Activated CD4-positive, alpha-beta T cell treated with anti-CD3 and anti-CD28 coated beads for 36 hours (primary cell): ENCODE data around the gene SPAG16. TPM values are rescaled to one million over a fixed set of nuclear protein-coding genes. Genes with fewer than 3 reads are reported as not detected.
"Not testable (repeated sequence)": the region's sequence is repeated elsewhere in the genome, so short reads cannot be mapped to it uniquely, and the experiment has no call there.

Experiments
- ATAC-seq: fragments of 200-7000 bp; cut with Tn5 transposase; one replicate; pipeline ENCODE4 v1.10.0; 2021; ENCODE audit warnings: mild to moderate bottlenecking, moderate library complexity
- CTCF ChIA-PET: fragments of 350-600 bp; sonication (Branson Sonifier 250); formaldehyde crosslinking; loops from one replicate; lab custom pipeline; 2021; ENCODE audit warnings: antibody characterized with exemption; lab: Charles Lee
- POLR2A ChIA-PET: fragments of 350-600 bp; sonication (Branson Sonifier 250); formaldehyde crosslinking; loops from one replicate; lab custom pipeline; 2021; ENCODE audit warnings: antibody characterized with exemption, inconsistent platforms; lab: Charles Lee
- DNase-seq: peaks from one replicate; pipeline ENCODE4 v3.0.0-alpha.2; 2020
- H3K27ac Mint-ChIP-seq: one replicate; pipeline ENCODE4 v1.8.0; 2021; ENCODE audit warnings: mixed read lengths
- H3K27me3 Mint-ChIP-seq: one replicate; pipeline ENCODE4 v1.8.0; 2021; ENCODE audit warnings: mixed read lengths
- H3K36me3 Mint-ChIP-seq: one replicate; pipeline ENCODE4 v1.8.0; 2021; ENCODE audit warnings: low read depth, mixed read lengths
- H3K4me1 Mint-ChIP-seq: one replicate; pipeline ENCODE4 v1.8.0; 2021; ENCODE audit warnings: mixed read lengths
- H3K4me3 Mint-ChIP-seq: one replicate; pipeline ENCODE4 v1.8.0; 2021; ENCODE audit warnings: mild to moderate bottlenecking, moderate library complexity, mixed read lengths
- H3K9me3 Mint-ChIP-seq: one replicate; pipeline ENCODE4 v1.8.0; 2021; ENCODE audit warnings: low read depth, mixed read lengths
- intact Hi-C, 2 experiments: fragments of 100-400 bp; cut with DNase I in 1 of 2; cut with micrococcal nuclease in 1 of 2; formaldehyde crosslinking; loops; one replicate each; pipeline versions ENCODE4 v1.14.2 to v1.15.1; 2022 to 2024; cut with DNase I, micrococcal nuclease
- total RNA-seq, 2 experiments: library from RNA; stranded (reverse); gene quantifications; one replicate each; pipeline ENCODE4 v1.2.3, GENCODE V29; 2021

Gene SPAG16
- total RNA-seq, 2 experiments from 2014 or later, result 10.1 to 10.8 TPM

DNA sequence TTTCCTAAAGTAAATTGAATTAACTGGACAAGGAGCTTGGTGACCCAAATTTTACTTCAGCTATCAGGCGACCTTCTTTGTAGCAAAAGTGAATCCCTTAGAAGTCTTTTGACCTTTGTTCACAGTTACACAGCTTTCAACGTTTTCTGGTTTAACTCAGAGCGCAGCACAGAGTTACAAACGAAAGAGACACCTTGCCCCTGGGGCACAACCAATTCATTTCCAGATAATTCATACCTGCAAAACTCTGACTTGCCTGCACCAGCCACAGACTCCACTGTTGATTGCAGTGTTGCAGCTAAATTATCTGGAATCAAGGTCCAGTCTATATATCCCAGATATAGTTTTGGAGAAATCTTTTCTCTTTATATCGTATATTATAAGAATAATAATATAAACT lies 768.0 kb downstream of the SPAG16 start:
- ChIA-PET POLR2A (no interaction called here), CTCF (interaction anchor here (1.2 kb wide), 1 partner anchor 9 kb away, joined by 5 read pairs; no protein-coding TSS in a partner anchor)
- H3K4me1 Mint-ChIP-seq, result no peaks in the 10 kb centered on the region
- H3K36me3 Mint-ChIP-seq, result no peaks in the 10 kb centered on the region
- no peaks in the 10 kb centered on the region for H3K27me3 Mint-ChIP-seq
- H3K4me3 Mint-ChIP-seq, result no peak overlapping the region
- H3K9me3 Mint-ChIP-seq, result no peaks in the 10 kb centered on the region
- H3K27ac Mint-ChIP-seq, result no peak overlapping the region
- ATAC-seq, result no peak
- no peak for DNase-seq
- intact Hi-C loops, result no loop called here

DNA sequence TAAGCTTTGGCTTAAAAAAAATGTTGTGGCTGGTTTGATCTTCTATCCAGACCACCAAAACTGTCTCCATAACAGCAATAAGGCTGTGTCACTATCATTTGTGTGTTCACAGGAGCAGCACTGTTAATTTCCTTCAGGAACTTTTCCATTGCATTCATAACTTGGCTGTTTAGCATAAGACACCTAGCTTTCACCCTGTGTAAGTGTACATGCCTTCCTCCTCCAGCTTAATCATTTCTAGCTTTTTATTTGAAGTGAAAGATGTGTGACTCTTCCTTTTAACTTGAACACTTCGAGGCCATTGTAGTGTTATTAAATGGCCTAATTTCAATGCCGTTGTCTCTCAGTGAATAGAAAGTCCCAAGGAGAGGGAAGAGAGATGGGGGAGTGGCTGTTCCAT lies 773.7 kb downstream of the SPAG16 start:
- Mint-ChIP-seq H3K36me3 (no peaks in the 10 kb centered on the region), H3K9me3 (no peaks in the 10 kb centered on the region), H3K4me1 (no peaks in the 10 kb centered on the region), H3K4me3 (no peak overlapping the region), H3K27me3 (no peaks in the 10 kb centered on the region), H3K27ac (no peak overlapping the region)
- intact Hi-C loops, result no loop called here
- DNase-seq, result no peak
- ChIA-PET POLR2A (no interaction called here), CTCF (no interaction called here)
- no peak for ATAC-seq

DNA sequence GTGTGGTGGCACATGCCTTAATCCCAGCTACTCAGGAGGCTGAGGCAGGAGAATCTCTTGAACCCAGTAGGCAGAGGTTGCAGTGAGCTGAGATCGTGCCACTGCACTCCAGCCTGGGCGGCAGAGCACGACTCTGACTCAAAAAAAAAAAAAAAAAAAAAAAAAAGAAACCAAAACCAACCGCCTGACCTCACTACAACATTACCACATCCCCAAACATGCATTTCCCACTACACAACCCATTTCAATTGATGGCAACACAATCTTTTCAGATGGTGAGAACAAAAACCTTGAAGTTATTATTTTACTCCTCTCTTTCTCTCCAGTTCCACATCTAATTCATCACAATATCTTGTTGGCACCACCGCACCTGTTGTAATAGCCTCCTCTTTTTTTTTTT lies 778.0 kb downstream of the SPAG16 start:
- ATAC-seq, H3K36me3 Mint-ChIP-seq, intact Hi-C loops, H3K4me1 Mint-ChIP-seq, POLR2A ChIA-PET, H3K27me3 Mint-ChIP-seq, H3K4me3 Mint-ChIP-seq, H3K9me3 Mint-ChIP-seq, DNase-seq, H3K27ac Mint-ChIP-seq, CTCF ChIA-PET: not testable (repeated sequence)

- no peaks in the 10 kb centered on the region for H3K27me3 Mint-ChIP-seq
- no peak for ATAC-seq
- H3K9me3 Mint-ChIP-seq, result no peaks in the 10 kb centered on the region
- ChIA-PET CTCF (no interaction called here), POLR2A (no interaction called here)
- DNase-seq, result no peak
- intact Hi-C loops, result no loop called here
- no peak overlapping the region for H3K4me3 Mint-ChIP-seq
- no peaks in the 10 kb centered on the region for H3K36me3 Mint-ChIP-seq
- H3K4me1 Mint-ChIP-seq, result no peaks in the 10 kb centered on the region
- H3K27ac Mint-ChIP-seq, result no peak overlapping the region
These were observed 780.2 kb downstream of the SPAG16 start for GRCh38 chr2:214064471-214064870.

GRCh38 chr2:214066862-214067261 lies 782.6 kb downstream of the SPAG16 start:
- CTCF ChIA-PET, result no interaction called here
- Mint-ChIP-seq H3K9me3 (no peaks in the 10 kb centered on the region), H3K27me3 (no peaks in the 10 kb centered on the region), H3K36me3 (no peaks in the 10 kb centered on the region), H3K4me3 (no peak overlapping the region), H3K4me1 (no peaks in the 10 kb centered on the region), H3K27ac (no peak overlapping the region)
- intact Hi-C loops, result no loop called here
- DNase-seq (no peak), ATAC-seq (no peak)
- POLR2A ChIA-PET, result no interaction called here

- no peaks in the 10 kb centered on the region for H3K27me3 Mint-ChIP-seq
- ATAC-seq, result peak; percentile 94
- no peaks in the 10 kb centered on the region for H3K4me1 Mint-ChIP-seq
- intact Hi-C loops, result no loop called here
- CTCF ChIA-PET, result interaction anchor here (0.6 kb wide), 1 partner anchor 1295 kb away, joined by 3 read pairs; no protein-coding TSS in a partner anchor
- no peaks in the 10 kb centered on the region for H3K36me3 Mint-ChIP-seq
- no peak overlapping the region for H3K4me3 Mint-ChIP-seq
- DNase-seq, result peak; percentile 7
- POLR2A ChIA-PET, result no interaction called here
- no peak overlapping the region for H3K27ac Mint-ChIP-seq
- H3K9me3 Mint-ChIP-seq, result no peaks in the 10 kb centered on the region
These were observed 785.0 kb downstream of the SPAG16 start for GRCh38 chr2:214069254-214069653.

DNA sequence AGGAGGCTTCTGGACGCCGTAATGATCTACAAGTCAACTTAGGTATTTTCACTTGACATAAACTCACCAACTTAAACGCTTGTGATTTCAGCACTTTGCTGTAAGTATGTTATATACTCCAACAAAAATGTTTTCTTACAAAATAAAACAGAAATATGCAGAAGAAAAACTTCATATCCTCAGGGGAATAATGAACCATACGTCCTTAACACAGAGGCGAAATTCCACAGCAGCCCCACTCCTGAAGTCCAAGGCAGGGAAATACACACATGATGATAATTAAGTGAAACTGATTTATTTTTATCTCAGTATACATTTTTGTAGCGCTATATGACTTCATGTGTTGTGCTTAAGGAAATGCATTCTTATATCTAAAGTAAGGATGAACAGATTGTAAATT lies 791.2 kb downstream of the SPAG16 start:
- H3K9me3 Mint-ChIP-seq, result no peaks in the 10 kb centered on the region
- CTCF ChIA-PET, result no interaction called here
- H3K27me3 Mint-ChIP-seq, result no peaks in the 10 kb centered on the region
- no peak overlapping the region for H3K27ac Mint-ChIP-seq
- POLR2A ChIA-PET, result no interaction called here
- no peaks in the 10 kb centered on the region for H3K4me1 Mint-ChIP-seq
- no peaks in the 10 kb centered on the region for H3K36me3 Mint-ChIP-seq
- ATAC-seq, result no peak
- DNase-seq, result no peak
- no peak overlapping the region for H3K4me3 Mint-ChIP-seq
- intact Hi-C loops, result no loop called here

DNA sequence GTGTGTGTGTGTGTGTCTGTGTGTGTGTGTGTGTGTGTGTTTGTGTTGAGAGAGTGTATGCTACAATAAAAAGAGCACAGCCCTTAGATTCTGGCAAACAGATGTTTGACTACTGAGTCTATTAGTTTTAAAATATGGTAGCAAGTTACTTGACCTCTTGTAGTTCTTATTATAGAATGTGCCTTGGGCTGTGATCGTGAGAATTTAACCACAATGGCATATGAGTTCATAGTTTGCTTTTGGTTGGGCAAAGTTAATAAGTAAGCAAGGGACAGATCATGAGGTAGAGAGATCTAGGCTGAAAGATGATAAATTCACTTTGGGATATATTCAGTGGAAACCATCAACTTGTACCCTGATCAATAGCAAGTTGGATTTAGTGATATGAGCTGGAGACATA lies 792.3 kb downstream of the SPAG16 start:
- ATAC-seq (no peak), DNase-seq (no peak)
- Mint-ChIP-seq H3K9me3 (no peaks in the 10 kb centered on the region), H3K4me1 (no peaks in the 10 kb centered on the region), H3K27ac (no peak overlapping the region), H3K4me3 (no peak overlapping the region), H3K36me3 (no peaks in the 10 kb centered on the region), H3K27me3 (no peaks in the 10 kb centered on the region)
- intact Hi-C loops, result no loop called here
- CTCF ChIA-PET, result no interaction called here
- POLR2A ChIA-PET, result no interaction called here

DNA sequence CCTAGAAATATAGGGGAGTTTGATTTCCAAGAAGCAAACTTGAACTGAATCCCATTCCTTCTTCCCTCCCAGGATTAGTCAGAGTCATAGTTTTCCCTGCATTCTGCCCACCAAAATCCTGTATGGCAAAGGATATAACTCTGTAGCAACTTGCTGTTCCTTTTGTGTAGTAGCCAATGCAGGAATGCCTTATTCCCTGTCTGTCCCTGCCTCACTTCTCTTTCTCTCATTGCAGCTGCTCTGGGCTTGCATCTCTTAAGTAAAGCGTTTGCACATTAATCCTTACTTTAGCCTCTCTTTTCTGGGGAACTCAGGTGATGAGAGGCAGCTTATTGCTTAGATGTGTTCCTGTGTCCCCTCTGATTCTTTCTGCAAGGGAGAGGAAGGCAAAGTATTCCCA lies 793.5 kb downstream of the SPAG16 start:
- ChIA-PET POLR2A (no interaction called here), CTCF (no interaction called here)
- no peak for ATAC-seq
- no peak for DNase-seq
- no peak overlapping the region for H3K4me3 Mint-ChIP-seq
- H3K36me3 Mint-ChIP-seq, result no peaks in the 10 kb centered on the region
- no peaks in the 10 kb centered on the region for H3K4me1 Mint-ChIP-seq
- H3K9me3 Mint-ChIP-seq, result no peaks in the 10 kb centered on the region
- intact Hi-C loops, result no loop called here
- H3K27me3 Mint-ChIP-seq, result no peaks in the 10 kb centered on the region
- H3K27ac Mint-ChIP-seq, result no peak overlapping the region

DNA sequence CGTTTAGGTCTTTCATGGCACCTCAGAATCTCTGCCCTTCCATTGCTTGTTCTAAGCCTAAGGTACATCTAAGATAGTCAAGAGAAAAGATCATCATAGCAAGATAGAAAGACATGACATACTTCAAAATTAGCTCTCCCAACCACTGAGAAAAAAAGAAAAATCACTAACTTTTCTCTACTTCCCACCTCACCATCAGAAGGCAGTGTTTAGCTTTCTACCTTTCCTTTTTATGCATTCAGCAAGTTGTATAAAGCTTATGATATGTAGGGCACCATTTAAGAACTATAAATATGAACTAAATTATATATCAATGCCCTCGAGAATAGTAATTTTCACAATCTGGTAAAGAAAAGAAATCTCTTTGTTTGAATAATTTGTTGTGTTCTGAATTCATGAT lies 794.8 kb downstream of the SPAG16 start:
- no peaks in the 10 kb centered on the region for H3K9me3 Mint-ChIP-seq
- DNase-seq (no peak), ATAC-seq (no peak)
- no peaks in the 10 kb centered on the region for H3K4me1 Mint-ChIP-seq
- H3K27ac Mint-ChIP-seq, result no peak overlapping the region
- CTCF ChIA-PET, result no interaction called here
- H3K4me3 Mint-ChIP-seq, result no peak overlapping the region
- POLR2A ChIA-PET, result interaction anchor here (0.6 kb wide), 1 partner anchor 103 kb away, joined by 3 read pairs; no protein-coding TSS in a partner anchor
- intact Hi-C loops, result no loop called here
- H3K36me3 Mint-ChIP-seq, result no peaks in the 10 kb centered on the region
- H3K27me3 Mint-ChIP-seq, result no peaks in the 10 kb centered on the region

- Mint-ChIP-seq H3K27me3 (no peaks in the 10 kb centered on the region), H3K36me3 (no peaks in the 10 kb centered on the region), H3K4me1 (no peaks in the 10 kb centered on the region), H3K4me3 (no peak overlapping the region), H3K9me3 (no peaks in the 10 kb centered on the region), H3K27ac (no peak overlapping the region)
- ATAC-seq (no peak), DNase-seq (no peak)
- ChIA-PET CTCF (no interaction called here), POLR2A (no interaction called here)
- intact Hi-C loops, result no loop called here
These were observed 804.3 kb downstream of the SPAG16 start for GRCh38 chr2:214088536-214088935.

DNA sequence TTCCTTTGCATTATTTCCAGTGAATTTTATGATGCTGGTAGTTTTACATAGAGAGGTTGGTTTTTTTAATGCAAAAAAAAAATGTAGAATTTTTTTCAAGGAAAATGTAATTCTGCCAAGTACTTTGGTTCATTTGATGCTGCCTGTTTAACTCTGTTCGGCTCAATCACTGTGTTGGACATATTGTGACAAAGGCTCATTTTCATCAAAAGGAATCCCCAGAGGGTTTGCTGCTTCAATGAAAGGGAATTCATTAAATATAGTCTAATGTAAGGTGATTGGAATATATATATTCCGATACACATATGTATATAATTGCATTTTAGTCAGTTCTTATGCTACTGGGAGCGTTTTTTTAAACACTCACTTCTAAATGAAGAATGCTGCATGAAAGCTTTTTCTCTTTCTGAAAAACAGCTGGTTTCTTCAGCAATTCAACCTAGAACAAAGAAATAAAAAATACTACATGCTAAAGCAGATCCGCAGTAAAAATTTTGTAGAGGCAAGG lies 812.0 kb downstream of the SPAG16 start:
- H3K4me1 Mint-ChIP-seq, result no peaks in the 10 kb centered on the region
- no peak overlapping the region for H3K27ac Mint-ChIP-seq
- H3K36me3 Mint-ChIP-seq, result no peaks in the 10 kb centered on the region
- H3K27me3 Mint-ChIP-seq, result no peaks in the 10 kb centered on the region
- H3K4me3 Mint-ChIP-seq, result no peak overlapping the region
- H3K9me3 Mint-ChIP-seq, result no peaks in the 10 kb centered on the region
- CTCF ChIA-PET, result interaction anchor here (0.6 kb wide), 1 partner anchor 114 kb away, joined by 3 read pairs; no protein-coding TSS in a partner anchor
- POLR2A ChIA-PET, result no interaction called here
- intact Hi-C loops, result no loop called here
- DNase-seq (no peak), ATAC-seq (no peak)

- Mint-ChIP-seq H3K4me1 (no peaks in the 10 kb centered on the region), H3K27me3 (no peaks in the 10 kb centered on the region), H3K4me3 (no peak overlapping the region), H3K36me3 (no peaks in the 10 kb centered on the region), H3K9me3 (no peaks in the 10 kb centered on the region), H3K27ac (no peak overlapping the region)
- DNase-seq, result no peak
- ATAC-seq, result no peak
- intact Hi-C loops, result no loop called here
- ChIA-PET POLR2A (no interaction called here), CTCF (no interaction called here)
These were observed 814.5 kb downstream of the SPAG16 start for GRCh38 chr2:214098811-214099210.
